GM12892 (cell line): ENCODE data around the gene TENM3.

Experiments
- POLR2A ChIP-seq: IDR thresholded peaks from 2 replicates; pipeline ENCODE4 v1.6.1; 2011; ENCODE audit warnings: low read depth, low read length, control low read depth
- POLR2AphosphoS5 ChIP-seq: IDR thresholded peaks from 2 replicates; pipeline ENCODE4 v1.6.1; 2011; ENCODE audit warnings: low read depth, low read length, control low read depth

DNA sequence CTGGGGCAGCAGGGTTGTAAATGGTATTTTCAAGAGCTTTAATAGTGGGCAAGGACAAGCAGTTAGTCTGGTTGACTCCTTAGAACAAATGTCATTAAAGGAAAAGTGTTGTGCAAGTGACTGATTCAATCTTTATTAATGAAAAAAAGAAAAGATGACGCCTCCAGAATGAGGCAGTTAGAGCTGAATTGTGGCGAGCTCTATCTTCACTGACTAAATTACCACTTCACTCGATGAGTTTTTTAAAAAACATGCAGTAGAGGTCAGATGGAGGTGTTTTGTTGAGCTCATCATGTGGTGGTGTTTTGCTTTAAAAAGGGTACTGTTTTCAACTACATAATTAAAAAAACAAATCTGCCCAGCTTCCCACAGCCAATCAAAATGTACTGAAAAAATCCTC is 28.1 kb upstream of the TENM3 start:
- TF ChIP-seq POLR2AphosphoS5 (no peak), POLR2A (no peak)
